Adrenal gland (tissue), 12 donors: Measurements from ENCODE around the gene LIMK2. TPM values are rescaled to one million over a fixed set of nuclear protein-coding genes. Genes with fewer than 3 reads are reported as not detected.

ENCODE experiments used
- DNase-seq, 7 donors: peaks; one replicate each; pipeline ENCODE4 v3.0.0-alpha.2; 2019 to 2020
- H3K27ac ChIP-seq, 5 donors: fragments of 200-600 bp; sonication (generic) in 4 of 5; 1 replicate in 3 of 5; 2 replicates in 2 of 5; pipeline versions ENCODE4 v1.5.1 to v1.8.0; 2016 to 2020; ENCODE audit warnings: mild to moderate bottlenecking in 1 of 5
- H3K27me3 ChIP-seq: fragments of 200-600 bp; 2 replicates; pipeline ENCODE4 v1.8.0; 2021
- H3K36me3 ChIP-seq, 2 donors: fragments of 200-600 bp; replicated peaks in 1 of 2; 1 replicate in 1 of 2; 2 replicates in 1 of 2; pipeline versions ENCODE4 v1.5.1 to v1.8.0; 2018 to 2022
- H3K4me1 ChIP-seq, 2 donors: fragments of 200-600 bp; replicated peaks in 1 of 2; 1 replicate in 1 of 2; 2 replicates in 1 of 2; pipeline versions ENCODE4 v1.5.1 to v1.8.0; 2018 to 2021
- H3K4me3 ChIP-seq, 4 donors: fragments of 200-600 bp; sonication (generic) in 3 of 4; one replicate each; pipeline ENCODE4 v1.5.1; 2016 to 2018
- H3K9me3 ChIP-seq, 3 donors: fragments of 200-600 bp; sonication (generic) in 1 of 3; replicated peaks in 1 of 3; 1 replicate in 2 of 3; 2 replicates in 1 of 3; pipeline versions ENCODE4 v1.5.1 to v1.8.0; 2016 to 2021
- CTCF ChIP-seq, 6 experiments: fragments of 450-650 bp in 4 of 6; fragments of 200-600 bp in 2 of 6; sonication (generic) in 1 of 6; IDR thresholded peaks; 1 replicate in 5 of 6; 2 replicates in 1 of 6; pipeline versions ENCODE4 v1.5.1 to v1.8.0; 2016 to 2021; ENCODE audit warnings: antibody characterized with exemption in 6 of 6, mild to moderate bottlenecking in 2 of 6, moderate library complexity in 1 of 6
- POLR2A ChIP-seq, 2 donors: fragments of 450-650 bp; IDR thresholded peaks; one replicate each; pipeline ENCODE4 v1.6.1; 2017; ENCODE audit warnings: antibody characterized with exemption in 2 of 2, mild to moderate bottlenecking in 2 of 2, moderate library complexity in 1 of 2
- WGBS, 4 donors: extraction: QIAGEN DNeasy Blood & Tissue Kit in 2 of 4; methylation state at CpG; one replicate each; pipeline versions ENCODE4 v1.1.5 to v1.1.7; 2013 to 2017; 5-methylcytosine and 5-hydroxymethylcytosine counted together
- intact Hi-C, 2 donors: fragments of 100-400 bp; cut with DNase I; formaldehyde crosslinking; loops; one replicate each; pipeline versions ENCODE4 v1.14.1 to v1.15.0; 2022 to 2023
- polyA plus RNA-seq, 3 donors: library from polyadenylated mRNA; stranded (reverse); fragments of 200-250 nt in 2 of 3; fragments of 350-450 nt in 1 of 3; fragmentation: Illumina TruSeq in 1 of 3; extraction: RNeasy Lipid Tissue Mini Kit (QIAGEN cat#74804) in 1 of 3; gene quantifications; one replicate each; pipeline ENCODE4 v1.2.3, GENCODE V29; 2013 to 2014
- total RNA-seq, 9 donors: library from RNA; depleted of rRNA in 4 of 9; stranded (reverse); fragments of >200 nt in 4 of 9; fragments of 120-200 nt in 1 of 9; fragmentation: NEBNext Ultra II Directional in 1 of 9; extraction: Animal tissue kit (Norgen Biotek cat#: 25700) in 1 of 9; gene quantifications; one replicate each; pipeline versions ENCODE4 v1.1.0 to v1.2.4, GENCODE V29; 2013 to 2023
- donor health status: healthy with polysubstance abuse.
- donor health status: Bipolar disorder and iron deficiency.
- donor health status: DM: yes; HTN: yes; CAD: no.
- donor health status: DM: no; HTN: no; CAD: no.
- donor health status: DM: no; HTN: no; CAD: no.
- donor health status: DM: yes; HTN: yes; CAD: no.

LIMK2 gene
- total and polyA plus RNA-seq, 12 donors = 12.6 to 36.1 (median 20.2) TPM

GRCh38 chr22:31277741-31278140, 65.6 kb downstream of the LIMK2 start:
- no peaks in the 10 kb centered on the region for H3K9me3 ChIP-seq
- no peak overlapping the region for H3K27ac ChIP-seq
- no peak for DNase-seq
- H3K36me3 ChIP-seq = peaks cover 0 to 87% of the 10 kb centered on the region in 2 donors
- no peak overlapping the region for H3K4me3 ChIP-seq
- intact Hi-C loops = loop anchor here (10.0 kb wide), 2 partner anchors 57 to 63 kb away; partner anchors contain the start of gene LIMK2 (in 1 of the 2)
- TF ChIP-seq POLR2A (IDR thresholded peaks at IDR 0.05) = no peak
- H3K4me1 ChIP-seq = peaks cover 0 to 11% of the 10 kb centered on the region in 2 donors
- WGBS, 4 donors = 79 to 100% (median 89%) methylated on average over 5 of the region's 5 CpGs
- no peaks in the 10 kb centered on the region for H3K27me3 ChIP-seq

- H3K9me3 ChIP-seq = no peaks in the 10 kb centered on the region
- peak in 1 of 7 donors; percentile 53 for DNase-seq
- H3K4me1 ChIP-seq = peaks cover 0 to 11% of the 10 kb centered on the region in 2 donors
- H3K36me3 ChIP-seq = peaks cover 0 to 89% of the 10 kb centered on the region in 2 donors
- no peak overlapping the region for H3K4me3 ChIP-seq
- WGBS, 4 donors = 86 to 92% (median 90%) methylated on average over 4 to 9 of the region's 9 CpGs
- intact Hi-C loops = loop anchor here (10.0 kb wide), 2 partner anchors 57 to 63 kb away; partner anchors contain the start of gene LIMK2 (in 1 of the 2)
- TF ChIP-seq CTCF (IDR thresholded peaks at IDR 0.05) (no peak), POLR2A (IDR thresholded peaks at IDR 0.05) (no peak)
- no peaks in the 10 kb centered on the region for H3K27me3 ChIP-seq
- peak overlapping the region in 1 of 5 donors; percentile 20 for H3K27ac ChIP-seq
Measured at GRCh38 chr22:31278151-31278621, 66.1 kb downstream of the LIMK2 start.

- TF ChIP-seq CTCF (IDR thresholded peaks at IDR 0.05) (no peak), POLR2A (IDR thresholded peaks at IDR 0.05) (no peak)
- DNase-seq = peak in 2 of 7 donors; percentile 34 to 55
- no peak overlapping the region for H3K4me3 ChIP-seq
- no peaks in the 10 kb centered on the region for H3K9me3 ChIP-seq
- peaks cover 0 to 90% of the 10 kb centered on the region in 2 donors for H3K36me3 ChIP-seq
- H3K27me3 ChIP-seq = no peaks in the 10 kb centered on the region
- intact Hi-C loops = loop anchor here (10.0 kb wide), 2 partner anchors 56 to 64 kb away; partner anchors contain the start of gene LIMK2 (in 1 of the 2)
- WGBS, 4 donors = 70 to 77% (median 74%) methylated on average over 5 to 6 of the region's 6 CpGs
- peak overlapping the region in 3 of 5 donors; percentile 13 to 31 (median 17) for H3K27ac ChIP-seq
- H3K4me1 ChIP-seq = peaks cover 0 to 11% of the 10 kb centered on the region in 2 donors
Measured at GRCh38 chr22:31278626-31279326, 66.7 kb downstream of the LIMK2 start.

GRCh38 chr22:31279327-31279669, 67.2 kb downstream of the LIMK2 start:
- peak in 2 of 7 donors; percentile 17 to 51 for DNase-seq
- H3K27me3 ChIP-seq = no peaks in the 10 kb centered on the region
- H3K4me1 ChIP-seq = peaks cover 0 to 11% of the 10 kb centered on the region in 2 donors
- intact Hi-C loops = loop anchor here (10.0 kb wide), 2 partner anchors 56 to 64 kb away; partner anchors contain the start of gene LIMK2 (in 1 of the 2)
- H3K27ac ChIP-seq = peak overlapping the region in 3 of 5 donors; percentile 13 to 31 (median 17)
- H3K4me3 ChIP-seq = no peak overlapping the region
- no peak for TF ChIP-seq CTCF (IDR thresholded peaks at IDR 0.05)
- no peak for TF ChIP-seq POLR2A (IDR thresholded peaks at IDR 0.05)
- H3K36me3 ChIP-seq = peaks cover 0 to 90% of the 10 kb centered on the region in 2 donors
- H3K9me3 ChIP-seq = no peaks in the 10 kb centered on the region
